Fibroblast of lung (primary cell): ENCODE data around the gene SLC23A2. TPM values are rescaled to one million over a fixed set of nuclear protein-coding genes. Genes with fewer than 3 reads are reported as not detected.

ENCODE experiments used
- DNase-seq, 2 donors: peaks; one replicate each; pipeline versions ENCODE4 v3.0.0 to v3.0.0-alpha.2; 2010; ENCODE audit warnings: low read depth in 2 of 2
- H2AFZ ChIP-seq: 2 replicates; pipeline ENCODE4 v1.5.1; 2012; ENCODE audit warnings: low read length, control low read depth, inconsistent platforms
- H3K27ac ChIP-seq: 2 replicates; pipeline ENCODE4 v1.5.1; 2011; ENCODE audit warnings: low read length, control low read depth; ENCODE audit not compliant: insufficient read depth
- H3K27me3 ChIP-seq: 2 replicates; pipeline ENCODE4 v1.5.1; 2011; ENCODE audit warnings: mild to moderate bottlenecking, low read length; ENCODE audit not compliant: control insufficient read depth, insufficient read depth
- H3K36me3 ChIP-seq: 2 replicates; pipeline ENCODE4 v1.5.1; 2011; ENCODE audit warnings: low read length; ENCODE audit not compliant: control insufficient read depth, insufficient read depth
- H3K4me1 ChIP-seq: 2 replicates; pipeline ENCODE4 v1.5.1; 2011; ENCODE audit warnings: low read length; ENCODE audit not compliant: control insufficient read depth, insufficient read depth; ENCODE audit errors: extremely low read depth
- H3K4me2 ChIP-seq: 2 replicates; pipeline ENCODE4 v1.5.1; 2011; ENCODE audit warnings: low read length, control low read depth; ENCODE audit not compliant: insufficient read depth; ENCODE audit errors: extremely low read depth
- H3K4me3 ChIP-seq, 4 experiments: fragments of 200-600 bp in 1 of 4; sonication (generic) in 1 of 4; replicated peaks in 1 of 4; 2 replicates each; pipeline ENCODE4 v1.5.1; 2011 to 2016; ENCODE audit warnings: low read length in 4 of 4, low read depth in 3 of 4, mild to moderate bottlenecking in 3 of 4, control low read depth in 2 of 4, inconsistent platforms in 1 of 4, mixed read lengths in 1 of 4; ENCODE audit not compliant: insufficient read depth in 1 of 4; ENCODE audit errors: control extremely low read depth in 1 of 4
- H3K79me2 ChIP-seq: 2 replicates; pipeline ENCODE4 v1.5.1; 2012; ENCODE audit warnings: mild to moderate bottlenecking, low read length, inconsistent platforms; ENCODE audit not compliant: control insufficient read depth, insufficient read depth
- H3K9ac ChIP-seq: 2 replicates; pipeline ENCODE4 v1.5.1; 2011; ENCODE audit warnings: mild to moderate bottlenecking, low read length, control low read depth; ENCODE audit not compliant: insufficient read depth
- H3K9me3 ChIP-seq: 2 replicates; pipeline ENCODE4 v1.5.1; 2012; ENCODE audit warnings: low read depth, low read length; ENCODE audit not compliant: control insufficient read depth, insufficient read depth
- H4K20me1 ChIP-seq: 2 replicates; pipeline ENCODE4 v1.5.1; 2011; ENCODE audit warnings: low read length; ENCODE audit not compliant: control insufficient read depth, insufficient read depth; ENCODE audit errors: extremely low read depth
- EZH2 ChIP-seq: IDR thresholded peaks from 2 replicates; pipeline ENCODE4 v1.5.1; 2012; ENCODE audit warnings: low read length, control low read depth, mild to moderate bottlenecking; ENCODE audit errors: missing control alignments
- polyA plus RNA-seq, 2 donors: library from polyadenylated mRNA; depleted of rRNA in 1 of 2; stranded (reverse) in 1 of 2; unstranded in 1 of 2; fragments of >200 nt; gene quantifications; 2 replicates each; pipeline ENCODE4 v1.2.1, GENCODE V29; 2011 to 2012; ENCODE audit warnings: missing spikeins in 1 of 2
- total RNA-seq: library from RNA; depleted of rRNA; stranded (reverse); fragments of >200 nt; gene quantifications from 2 replicates; pipeline ENCODE4 v1.2.1, GENCODE V29; 2014
- TF ChIP-seq, protein P1 (sequence below), 2 donors: IDR thresholded peaks in 1 of 2; conservative IDR thresholded peaks in 1 of 2; 1 replicate in 1 of 2; 2 replicates in 1 of 2; pipeline ENCODE4 v1.5.1; 2011 to 2012; ENCODE audit warnings: low read length in 2 of 2, control low read depth in 1 of 2, inconsistent platforms in 1 of 2, low read depth in 1 of 2, mild to moderate bottlenecking in 1 of 2

Gene SLC23A2
- total and polyA plus RNA-seq, 2 donors (not counting 1 experiment from before 2014, with no cell fraction given) = 12.1 to 17.5 TPM

DNA sequence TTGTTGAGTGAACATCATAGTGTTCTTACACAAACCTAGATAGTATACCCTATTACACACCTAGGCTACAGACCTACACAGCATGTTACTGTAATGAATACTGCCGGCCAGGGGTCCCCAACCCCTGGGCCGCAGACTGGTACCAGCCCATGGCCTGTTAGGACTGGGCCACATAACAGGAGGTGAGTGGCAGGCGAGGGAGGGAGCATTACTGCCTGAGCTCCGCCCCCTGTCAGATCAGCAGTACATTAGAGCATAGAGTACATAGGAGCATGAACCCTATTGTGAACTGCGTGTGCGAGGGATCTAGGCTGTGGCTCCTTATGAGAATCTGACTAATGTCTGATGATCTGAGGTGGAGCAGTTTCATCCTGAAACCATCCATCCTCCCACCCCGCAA, 153.3 kb downstream of the SLC23A2 start:
- no peak overlapping the region for H3K4me3 ChIP-seq
- no peak overlapping the region for H2AFZ ChIP-seq
- no peaks in the 10 kb centered on the region for H4K20me1 ChIP-seq
- no peaks in the 10 kb centered on the region for H3K36me3 ChIP-seq
- H3K9me3 ChIP-seq = no peaks in the 10 kb centered on the region
- H3K4me2 ChIP-seq = no peak overlapping the region
- H3K4me1 ChIP-seq = no peaks in the 10 kb centered on the region
- no peak for DNase-seq
- no peaks in the 10 kb centered on the region for H3K79me2 ChIP-seq
- no peak overlapping the region for H3K27ac ChIP-seq
- H3K9ac ChIP-seq = no peak overlapping the region
- TF ChIP-seq, protein P1, sequence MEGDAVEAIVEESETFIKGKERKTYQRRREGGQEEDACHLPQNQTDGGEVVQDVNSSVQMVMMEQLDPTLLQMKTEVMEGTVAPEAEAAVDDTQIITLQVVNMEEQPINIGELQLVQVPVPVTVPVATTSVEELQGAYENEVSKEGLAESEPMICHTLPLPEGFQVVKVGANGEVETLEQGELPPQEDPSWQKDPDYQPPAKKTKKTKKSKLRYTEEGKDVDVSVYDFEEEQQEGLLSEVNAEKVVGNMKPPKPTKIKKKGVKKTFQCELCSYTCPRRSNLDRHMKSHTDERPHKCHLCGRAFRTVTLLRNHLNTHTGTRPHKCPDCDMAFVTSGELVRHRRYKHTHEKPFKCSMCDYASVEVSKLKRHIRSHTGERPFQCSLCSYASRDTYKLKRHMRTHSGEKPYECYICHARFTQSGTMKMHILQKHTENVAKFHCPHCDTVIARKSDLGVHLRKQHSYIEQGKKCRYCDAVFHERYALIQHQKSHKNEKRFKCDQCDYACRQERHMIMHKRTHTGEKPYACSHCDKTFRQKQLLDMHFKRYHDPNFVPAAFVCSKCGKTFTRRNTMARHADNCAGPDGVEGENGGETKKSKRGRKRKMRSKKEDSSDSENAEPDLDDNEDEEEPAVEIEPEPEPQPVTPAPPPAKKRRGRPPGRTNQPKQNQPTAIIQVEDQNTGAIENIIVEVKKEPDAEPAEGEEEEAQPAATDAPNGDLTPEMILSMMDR (conservative IDR thresholded peaks at IDR 0.05 in 1 of 2, IDR thresholded peaks at IDR 0.05 in 1 of 2; ENCODE audit: low read depth in 1 of 2, low read length in 2 of 2) = no peak
- no peak for TF ChIP-seq EZH2
- H3K27me3 ChIP-seq = no peaks in the 10 kb centered on the region

DNA sequence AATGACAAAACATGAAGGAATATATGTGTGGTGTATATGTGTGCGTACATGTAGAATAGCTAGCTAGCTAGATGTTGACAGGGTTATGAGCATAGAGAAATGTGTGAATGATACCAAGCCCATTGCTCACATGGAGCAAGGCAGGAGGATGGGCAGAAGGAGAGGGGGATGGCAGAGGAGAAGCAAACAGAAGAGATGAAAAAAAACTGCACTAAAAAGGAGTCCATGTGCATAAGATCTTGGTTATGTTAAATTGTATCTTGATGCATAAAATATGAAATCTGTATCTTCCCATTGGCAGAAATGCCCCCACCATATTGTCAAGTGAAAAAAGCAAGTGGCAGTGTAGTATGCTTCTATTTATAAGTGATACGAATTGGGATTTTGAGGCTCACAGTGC, 154.5 kb downstream of the SLC23A2 start:
- Histone ChIP-seq H3K4me3 (no peak overlapping the region), H3K9me3 (no peaks in the 10 kb centered on the region), H4K20me1 (no peaks in the 10 kb centered on the region), H3K27ac (no peak overlapping the region), H3K27me3 (no peaks in the 10 kb centered on the region), H3K4me1 (no peaks in the 10 kb centered on the region), H3K9ac (no peak overlapping the region), H3K36me3 (no peaks in the 10 kb centered on the region), H3K4me2 (no peak overlapping the region), H3K79me2 (no peaks in the 10 kb centered on the region), H2AFZ (no peak overlapping the region)
- TF ChIP-seq, protein P1 (conservative IDR thresholded peaks at IDR 0.05 in 1 of 2, IDR thresholded peaks at IDR 0.05 in 1 of 2; ENCODE audit: low read depth in 1 of 2, low read length in 2 of 2) = no peak
- TF ChIP-seq EZH2 = no peak
- DNase-seq = no peak

DNA sequence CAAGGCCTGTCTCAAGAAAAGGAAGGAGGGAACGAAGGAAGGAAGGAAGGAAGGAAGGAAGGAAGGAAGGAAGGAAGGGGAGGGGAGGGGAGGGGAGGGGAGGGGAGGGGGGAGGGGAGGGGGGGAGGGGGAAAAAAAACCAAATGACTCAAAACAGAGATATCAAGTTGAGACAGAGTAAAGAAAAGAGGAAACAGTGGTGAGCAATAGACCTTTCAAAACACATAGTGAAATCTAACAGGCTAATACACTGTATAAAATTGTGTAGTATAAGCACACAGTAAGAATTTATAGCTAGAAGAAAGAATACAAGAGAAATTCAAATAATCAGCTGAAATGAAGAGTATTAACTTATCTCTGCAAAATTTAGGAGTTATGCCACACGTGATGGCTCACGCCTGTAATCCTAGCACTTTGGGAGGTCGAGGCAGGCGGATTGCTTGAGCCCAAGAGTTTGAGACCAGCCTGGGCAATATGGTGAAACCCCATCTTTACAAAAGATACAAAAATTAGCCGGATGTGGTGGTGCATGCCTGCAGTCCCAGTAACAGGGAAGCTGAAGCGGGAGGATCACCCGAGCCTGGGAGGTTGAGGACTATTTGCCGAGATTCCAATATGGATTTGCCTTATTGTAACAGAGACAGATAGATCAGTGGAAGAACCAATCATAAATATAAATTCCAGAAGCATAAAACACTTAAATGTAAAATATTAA, 156.4 kb downstream of the SLC23A2 start:
- no peaks in the 10 kb centered on the region for H3K9me3 ChIP-seq
- H4K20me1 ChIP-seq = no peaks in the 10 kb centered on the region
- H3K4me1 ChIP-seq = no peaks in the 10 kb centered on the region
- DNase-seq = no peak
- H3K36me3 ChIP-seq = no peaks in the 10 kb centered on the region
- no peaks in the 10 kb centered on the region for H3K79me2 ChIP-seq
- no peak overlapping the region for H3K27ac ChIP-seq
- H3K4me2 ChIP-seq = no peak overlapping the region
- H3K9ac ChIP-seq = no peak overlapping the region
- no peak overlapping the region for H2AFZ ChIP-seq
- no peak overlapping the region for H3K4me3 ChIP-seq
- no peaks in the 10 kb centered on the region for H3K27me3 ChIP-seq
- TF ChIP-seq, protein P1 (conservative IDR thresholded peaks at IDR 0.05 in 1 of 2, IDR thresholded peaks at IDR 0.05 in 1 of 2; ENCODE audit: low read depth in 1 of 2, low read length in 2 of 2) = no peak
- TF ChIP-seq EZH2 = no peak
